H54 (cell line): ENCODE measurements around the gene RCAN1.
"Not testable (repeated sequence)": the region's sequence is repeated elsewhere in the genome, so short reads cannot be mapped to it uniquely, and the experiment has no call there.

Experiments used
- DNase-seq: peaks from one replicate; pipeline ENCODE4 v3.0.0; 2011; ENCODE audit warnings: low spot score, mixed read lengths; ENCODE audit not compliant: insufficient read length
- FAIRE-seq: peaks from 3 replicates; lab custom pipeline; 2011; peaks lifted over from hg19 to GRCh38; lab: Jason Lieb, UNC
- POLR2A ChIP-seq: IDR thresholded peaks from 2 replicates; pipeline ENCODE4 v1.6.1; 2011; ENCODE audit warnings: low read depth, mild to moderate bottlenecking, low read length

The RCAN1 gene

DNA sequence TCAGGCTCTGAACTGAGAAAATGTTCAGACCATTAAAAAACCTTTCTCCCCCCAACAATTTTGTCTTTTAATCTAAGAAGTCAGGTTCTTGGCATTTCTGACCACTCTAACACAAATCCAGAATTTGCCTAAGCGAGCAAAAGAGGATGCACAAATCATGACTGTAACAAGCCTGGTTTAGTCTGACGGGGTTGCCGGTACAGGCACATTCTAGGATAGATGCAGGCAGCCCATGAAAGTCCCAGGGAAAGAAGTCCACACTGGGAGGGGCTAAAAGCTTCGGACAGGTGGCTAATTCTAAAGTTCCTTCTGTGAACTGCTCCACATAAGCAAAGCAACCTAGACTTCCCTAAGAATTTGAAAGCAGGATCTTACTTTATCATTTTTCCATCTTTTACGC is 54.9 kb downstream of the RCAN1 start:
- FAIRE-seq (no peak), DNase-seq (no peak)
- TF ChIP-seq POLR2A, result no peak

- FAIRE-seq (no peak), DNase-seq (no peak)
- no peak for TF ChIP-seq POLR2A
Observed at GRCh38 chr21:34559089-34559631, 55.8 kb downstream of the RCAN1 start.

- no peak for FAIRE-seq
- no peak for DNase-seq
- TF ChIP-seq POLR2A, result no peak
Observed at GRCh38 chr21:34558166-34558565, 56.7 kb downstream of the RCAN1 start.

DNA sequence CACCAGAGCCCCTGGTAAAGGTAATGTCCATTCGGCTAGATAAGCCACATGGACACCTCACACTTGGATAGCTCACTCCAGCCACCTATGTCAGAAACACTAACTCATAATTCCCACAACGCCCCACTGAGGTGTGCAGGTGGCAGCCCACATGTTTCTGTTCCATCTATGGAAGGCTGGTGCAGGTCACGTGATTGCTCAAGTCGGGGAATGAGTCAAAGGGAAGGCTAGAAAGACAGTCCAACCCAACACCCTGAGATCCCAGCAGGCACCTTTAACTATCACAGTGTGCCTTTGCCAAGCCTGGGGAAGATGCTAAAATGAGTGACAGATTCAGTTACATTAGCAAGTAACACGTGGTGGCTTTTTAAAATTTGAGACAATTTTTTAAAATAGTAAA is 57.7 kb downstream of the RCAN1 start:
- DNase-seq, result no peak
- no peak for FAIRE-seq
- TF ChIP-seq POLR2A, result no peak

- FAIRE-seq, DNase-seq: not testable (repeated sequence)
Observed at GRCh38 chr21:34554670-34555069, 60.2 kb downstream of the RCAN1 start.

DNA sequence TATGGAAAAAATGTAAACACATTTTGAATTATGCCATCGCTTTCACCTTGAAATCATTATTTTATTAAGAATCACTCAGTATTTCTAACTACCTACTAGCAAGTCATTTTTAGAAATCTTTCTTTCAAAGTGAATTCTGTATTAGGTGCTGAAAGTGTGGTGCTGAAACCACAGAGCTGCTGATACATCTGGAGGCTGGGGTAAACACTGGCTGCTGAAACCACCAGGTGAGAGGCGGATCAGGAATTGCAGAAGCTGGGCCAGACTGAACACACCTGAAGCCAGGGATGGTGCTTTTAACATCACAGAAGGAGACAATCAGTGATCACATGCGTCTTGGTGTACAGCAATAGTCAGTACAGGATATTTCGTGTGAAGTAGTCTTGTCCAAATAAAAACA is 60.7 kb downstream of the RCAN1 start:
- DNase-seq, result no peak
- TF ChIP-seq POLR2A, result no peak
- FAIRE-seq, result no peak

DNA sequence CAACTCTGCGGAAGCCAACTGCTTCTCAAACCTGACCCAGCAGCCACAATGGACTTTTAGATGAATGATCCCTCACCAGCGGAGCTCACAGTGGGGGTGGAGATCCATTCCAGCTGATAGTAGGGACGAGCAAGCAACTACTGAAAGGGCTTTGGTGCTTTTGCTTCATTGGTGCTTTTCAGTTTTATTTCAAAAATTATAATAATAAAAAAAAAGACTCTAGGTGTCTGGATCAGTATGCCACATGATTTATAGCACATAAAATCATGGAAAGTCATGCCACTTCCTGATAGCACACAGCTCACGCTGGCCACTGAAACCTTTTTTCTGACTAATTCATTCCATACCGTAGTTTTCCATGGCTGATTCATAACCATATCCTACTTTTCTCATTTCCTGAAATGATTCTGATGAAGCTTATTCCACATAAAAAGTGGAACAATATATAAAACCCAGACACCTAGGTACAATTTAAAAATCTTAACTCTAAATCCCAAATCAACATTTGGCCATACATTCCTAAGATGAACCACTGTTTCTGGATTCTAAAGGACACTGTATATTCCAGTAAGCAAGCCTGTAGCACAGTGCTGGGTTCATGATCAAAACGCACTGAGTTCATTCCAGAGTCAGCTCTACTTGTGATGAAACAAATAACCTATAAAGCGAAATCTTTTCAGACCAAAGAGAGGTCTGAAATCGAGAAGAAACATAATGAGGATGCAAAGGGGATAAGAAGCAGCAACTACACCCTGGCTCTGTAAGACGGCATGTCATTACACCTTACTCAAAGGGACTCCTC is 61.6 kb downstream of the RCAN1 start:
- DNase-seq, result peak; percentile 56
- FAIRE-seq, result no peak
- TF ChIP-seq POLR2A, result no peak

GRCh38 chr21:34552360-34553098 is 62.4 kb downstream of the RCAN1 start:
- FAIRE-seq, result no peak
- no peak for TF ChIP-seq POLR2A

DNA sequence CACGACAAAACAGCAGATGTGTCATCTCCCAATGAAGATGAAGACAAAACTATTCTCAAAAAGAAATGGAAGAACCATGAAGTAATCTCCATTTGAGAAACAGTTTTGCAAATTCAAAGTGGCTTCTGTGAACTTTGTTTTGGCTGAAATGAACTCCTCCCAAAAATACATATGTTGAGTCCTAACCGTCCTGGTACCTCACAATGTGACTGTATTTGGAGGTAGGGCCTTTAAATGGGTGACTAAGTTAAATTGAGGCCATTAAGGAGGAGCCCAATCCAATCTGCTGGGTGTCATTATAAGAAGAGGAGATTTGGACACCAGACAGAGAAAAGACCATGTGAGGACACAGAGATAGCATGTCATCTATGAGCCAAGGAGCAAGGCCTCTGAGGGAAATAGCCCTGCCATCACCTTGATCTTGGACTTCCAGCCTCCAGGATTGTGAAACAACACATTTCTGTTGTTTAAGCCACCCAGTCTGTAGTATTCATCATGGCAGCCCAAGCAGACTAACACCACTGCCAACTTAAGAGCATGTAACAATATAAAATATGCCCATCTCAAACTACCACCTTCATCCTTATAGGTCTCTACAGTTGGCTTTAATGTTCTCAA is 64.6 kb downstream of the RCAN1 start:
- DNase-seq (no peak), FAIRE-seq (no peak)
- no peak for TF ChIP-seq POLR2A

More at GRCh38 chr21:34552360-34553098, 62.4 kb downstream of the RCAN1 start:
- no peak for DNase-seq

DNA sequence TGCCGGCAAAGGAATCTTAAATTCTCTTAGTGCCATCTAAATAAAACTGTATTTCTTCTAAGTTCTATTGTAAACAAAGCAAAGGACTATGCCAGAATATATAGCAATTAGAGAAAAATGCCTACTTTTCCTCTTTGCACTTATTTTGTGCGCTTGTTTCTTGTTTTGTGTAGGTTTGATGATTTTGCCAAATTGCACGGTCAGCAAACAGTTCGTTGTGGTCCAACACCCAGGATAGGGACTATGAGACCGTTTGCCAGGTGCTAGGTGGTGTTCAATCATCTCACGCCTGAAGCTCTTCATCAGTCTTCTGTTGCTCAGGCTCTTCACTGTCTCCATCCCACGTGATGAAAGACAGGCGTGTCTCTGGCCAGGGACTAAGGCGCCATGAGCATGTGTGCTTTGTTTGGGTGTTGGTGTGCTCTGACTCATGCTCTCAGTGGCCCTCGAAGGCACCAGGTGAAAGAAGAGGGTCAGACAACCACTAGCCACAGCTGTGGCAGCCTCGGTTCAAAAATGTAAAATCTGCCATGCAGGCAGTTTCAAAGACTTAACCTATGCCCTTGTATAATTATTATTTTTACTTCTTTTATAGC is 66.0 kb downstream of the RCAN1 start:
- TF ChIP-seq POLR2A, result no peak
- FAIRE-seq, result no peak
- DNase-seq, result no peak

DNA sequence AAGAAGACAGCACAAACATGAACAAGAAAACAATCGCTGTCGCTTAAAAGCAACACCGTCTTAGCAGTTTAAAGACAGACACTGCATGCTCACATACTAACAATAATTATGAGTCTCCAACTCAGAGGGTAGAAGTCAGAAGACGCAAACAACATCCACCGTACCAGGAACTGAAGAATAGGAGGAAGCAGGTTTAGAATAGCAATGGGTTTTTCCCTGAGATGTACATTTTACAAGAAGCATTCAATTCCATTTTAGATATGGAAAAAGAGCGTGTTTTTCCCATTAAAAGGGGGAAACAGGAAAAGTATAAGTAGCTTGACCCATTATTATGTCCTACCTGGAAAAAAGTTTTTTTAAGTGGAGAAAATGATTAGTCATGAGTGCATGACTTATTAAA is 68.4 kb downstream of the RCAN1 start:
- DNase-seq, result no peak
- FAIRE-seq, result no peak
- no peak for TF ChIP-seq POLR2A

DNA sequence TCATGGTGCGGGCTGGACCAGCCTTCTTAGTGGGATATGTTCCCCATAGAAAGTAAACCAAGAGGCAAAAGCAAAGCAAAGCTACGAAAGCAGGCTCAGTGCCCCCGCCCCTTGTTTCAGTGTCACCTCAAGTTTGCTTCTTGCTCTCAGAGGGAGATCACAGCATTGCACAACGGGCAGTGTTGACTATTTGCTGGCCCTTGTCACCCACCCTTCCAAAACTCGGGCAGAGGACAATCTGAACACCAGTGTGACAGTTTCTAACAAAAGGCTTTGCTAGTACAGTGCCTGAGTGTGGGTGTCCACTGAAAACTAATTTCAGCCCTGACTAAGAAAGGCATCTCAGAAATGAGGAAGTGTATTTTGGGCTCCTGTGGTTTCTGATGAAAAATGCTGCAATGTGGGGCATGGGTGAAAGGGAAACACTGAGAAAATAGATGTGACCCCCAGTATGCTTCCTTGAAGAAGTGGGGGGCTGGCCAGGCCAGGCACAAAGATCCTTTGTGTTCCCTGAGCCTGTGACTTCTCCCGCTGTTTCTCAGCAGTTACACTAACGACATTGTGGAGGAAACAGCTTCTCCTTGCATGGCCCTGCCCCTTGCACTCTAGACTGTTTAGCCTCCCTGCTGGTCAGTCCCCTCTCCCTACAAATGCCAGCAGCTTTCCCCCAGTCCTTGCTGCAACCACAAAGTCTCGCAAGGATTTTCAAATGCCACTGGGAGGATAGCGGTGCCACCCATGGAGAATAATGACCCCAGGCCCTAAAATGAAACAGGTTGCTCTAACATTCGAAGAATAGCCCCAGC is 69.6 kb downstream of the RCAN1 start:
- peak; percentile 36 for FAIRE-seq
- no peak for TF ChIP-seq POLR2A
- peak; percentile 69 for DNase-seq

- no peak for TF ChIP-seq POLR2A
- FAIRE-seq, result no peak
- no peak for DNase-seq
Observed at GRCh38 chr21:34544032-34544496, 70.8 kb downstream of the RCAN1 start.
